Urinary bladder (tissue), 4 donors: ENCODE data around the gene SMARCA5. TPM values are rescaled to one million over a fixed set of nuclear protein-coding genes. Genes with fewer than 3 reads are reported as not detected.
"Not testable (repeated sequence)": the region's sequence is repeated elsewhere in the genome, so short reads cannot be mapped to it uniquely, and the experiment has no call there.

Experiments
- DNase-seq: peaks from one replicate; pipeline ENCODE4 v3.0.0-alpha.2; 2015; ENCODE audit errors: extremely low spot score
- H3K27ac ChIP-seq: one replicate; pipeline ENCODE4 v1.5.1; 2013; ENCODE audit warnings: low read depth, mild to moderate bottlenecking, moderate library complexity
- H3K36me3 ChIP-seq: one replicate; pipeline ENCODE4 v1.6.1; 2013; ENCODE audit warnings: mild to moderate bottlenecking, moderate library complexity; ENCODE audit not compliant: insufficient read depth
- H3K4me1 ChIP-seq: one replicate; pipeline ENCODE4 v1.6.1; 2013; ENCODE audit warnings: mild to moderate bottlenecking, moderate library complexity; ENCODE audit not compliant: insufficient read depth
- H3K4me3 ChIP-seq: one replicate; pipeline ENCODE4 v1.5.1; 2013; ENCODE audit warnings: low read depth, low read length
- WGBS: extraction: QIAGEN DNeasy Blood & Tissue Kit; methylation state at CpG from one replicate; pipeline ENCODE4 v1.1.7; 2013; 5-methylcytosine and 5-hydroxymethylcytosine counted together
- polyA plus RNA-seq: library from polyadenylated mRNA; stranded (reverse); fragments of 200-250 nt; gene quantifications from one replicate; pipeline ENCODE4 v1.2.3, GENCODE V29; 2013
- total RNA-seq: library from RNA; depleted of rRNA; stranded (reverse); fragments of >200 nt; gene quantifications from one replicate; pipeline ENCODE4 v1.2.3, GENCODE V29; 2014
- donor health status: healthy with polysubstance abuse.
- donor health status: healthy.

The SMARCA5 gene
- total and polyA plus RNA-seq, 2 donors, result 25.9 to 92.5 TPM

GRCh38 chr4:143512978-143513313 lies 556 bp upstream of the SMARCA5 start:
- under 1% methylated on average over 18 of the region's 18 CpGs for WGBS
- Histone ChIP-seq H3K27ac (no peak overlapping the region), H3K4me1 (peaks cover 3% of the 10 kb centered on the region), H3K36me3 (no peaks in the 10 kb centered on the region), H3K4me3 (peak overlapping the region; percentile 65)
- DNase-seq, result no peak

DNA sequence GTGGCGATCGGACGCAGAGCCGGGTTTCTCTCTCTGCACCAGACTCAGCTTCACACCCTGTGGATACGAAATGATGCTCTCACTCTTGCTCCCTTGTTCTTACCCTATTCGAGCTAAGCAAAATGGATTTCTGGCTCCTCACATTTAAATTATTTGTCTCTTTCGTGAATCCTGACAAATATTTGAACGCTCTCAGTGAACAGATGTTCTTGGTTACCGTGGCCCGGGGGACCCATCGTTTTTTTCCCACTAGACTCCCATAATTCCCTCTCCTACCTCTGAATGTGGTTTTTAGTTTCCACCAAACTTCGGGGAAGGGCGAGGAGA lies 630 bp downstream of the SMARCA5 start:
- peak; percentile 32 for DNase-seq
- Histone ChIP-seq H3K4me1 (peaks cover 3% of the 10 kb centered on the region), H3K27ac (peak overlapping the region; percentile 98), H3K36me3 (no peaks in the 10 kb centered on the region), H3K4me3 (peak overlapping the region; percentile 65)
- WGBS, result under 1% methylated on average over 13 of the region's 13 CpGs

GRCh38 chr4:143514497-143514896 lies 995 bp downstream of the SMARCA5 start:
- H3K4me1 ChIP-seq, result peaks cover 3% of the 10 kb centered on the region
- WGBS, result under 1% methylated on average over 18 of the region's 18 CpGs
- peak; percentile 32 for DNase-seq
- H3K27ac ChIP-seq, result peak overlapping the region; percentile 98
- H3K36me3 ChIP-seq, result peaks cover 2% of the 10 kb centered on the region
- peak overlapping the region; percentile 65 for H3K4me3 ChIP-seq

DNA sequence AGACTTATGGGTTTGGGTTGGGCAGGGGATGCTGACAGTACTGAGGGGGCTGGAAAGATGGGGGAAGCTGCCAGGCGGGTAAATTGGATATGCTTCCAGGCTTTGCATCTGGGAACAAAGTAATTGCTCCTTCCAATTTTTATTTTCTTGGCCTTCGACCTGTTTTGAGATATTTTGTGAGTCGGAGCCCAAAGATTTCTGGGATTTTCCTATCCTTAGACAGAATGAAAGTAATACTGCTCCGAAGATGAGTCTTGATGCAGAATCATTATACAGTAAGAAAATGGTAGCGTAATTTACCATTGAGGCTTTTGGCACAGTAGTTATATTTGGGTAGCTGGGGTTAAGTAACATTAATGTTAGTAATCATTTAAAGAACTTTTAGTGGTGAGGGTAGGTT lies 1.4 kb downstream of the SMARCA5 start:
- 9% methylated on average over 5 of the region's 5 CpGs for WGBS
- no peak for DNase-seq
- H3K4me3 ChIP-seq, result peak overlapping the region; percentile 65
- peaks cover 3% of the 10 kb centered on the region for H3K4me1 ChIP-seq
- peak overlapping the region; percentile 98 for H3K27ac ChIP-seq
- peaks cover 3% of the 10 kb centered on the region for H3K36me3 ChIP-seq

DNA sequence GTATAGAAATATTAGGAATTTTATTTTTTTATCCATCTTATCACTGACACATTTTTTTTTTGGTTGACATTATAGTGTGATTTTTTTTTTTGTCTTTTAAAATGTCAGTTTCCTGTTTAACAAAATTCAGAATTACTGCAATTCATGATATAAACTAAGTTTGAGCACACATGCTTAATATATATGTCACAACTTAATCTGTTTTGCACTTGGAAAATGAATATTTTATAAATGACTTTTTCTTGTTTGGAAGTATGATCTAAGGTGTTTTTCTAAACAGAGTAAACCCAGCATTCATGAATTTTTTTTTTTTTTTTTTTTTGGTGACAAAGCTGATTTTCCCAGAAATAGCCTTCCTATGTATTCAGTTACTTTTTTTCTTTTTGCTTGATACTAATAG lies 2.4 kb downstream of the SMARCA5 start:
- H3K4me3 ChIP-seq, result no peak overlapping the region
- no peak for DNase-seq
- no peak overlapping the region for H3K27ac ChIP-seq
- H3K4me1 ChIP-seq, result peaks cover 3% of the 10 kb centered on the region
- peaks cover 3% of the 10 kb centered on the region for H3K36me3 ChIP-seq

GRCh38 chr4:143517764-143518163 lies 4.3 kb downstream of the SMARCA5 start:
- DNase-seq, result no peak
- H3K4me3 ChIP-seq, result no peak overlapping the region
- peaks cover 3% of the 10 kb centered on the region for H3K36me3 ChIP-seq
- peaks cover 3% of the 10 kb centered on the region for H3K4me1 ChIP-seq
- 89% methylated on average over 2 of the region's 2 CpGs for WGBS
- H3K27ac ChIP-seq, result no peak overlapping the region

- Histone ChIP-seq H3K4me1 (no peaks in the 10 kb centered on the region), H3K36me3 (peaks cover 3% of the 10 kb centered on the region), H3K27ac (no peak overlapping the region), H3K4me3 (no peak overlapping the region)
- DNase-seq, result no peak
- WGBS, result 94% methylated on average over 4 of the region's 4 CpGs
Measured at GRCh38 chr4:143524211-143524610, 10.7 kb downstream of the SMARCA5 start.

GRCh38 chr4:143528046-143528445 lies 14.5 kb downstream of the SMARCA5 start:
- H3K36me3 ChIP-seq, DNase-seq, H3K4me3 ChIP-seq, H3K27ac ChIP-seq, H3K4me1 ChIP-seq: not testable (repeated sequence)
- 93% methylated on average over 4 of the region's 4 CpGs for WGBS

DNA sequence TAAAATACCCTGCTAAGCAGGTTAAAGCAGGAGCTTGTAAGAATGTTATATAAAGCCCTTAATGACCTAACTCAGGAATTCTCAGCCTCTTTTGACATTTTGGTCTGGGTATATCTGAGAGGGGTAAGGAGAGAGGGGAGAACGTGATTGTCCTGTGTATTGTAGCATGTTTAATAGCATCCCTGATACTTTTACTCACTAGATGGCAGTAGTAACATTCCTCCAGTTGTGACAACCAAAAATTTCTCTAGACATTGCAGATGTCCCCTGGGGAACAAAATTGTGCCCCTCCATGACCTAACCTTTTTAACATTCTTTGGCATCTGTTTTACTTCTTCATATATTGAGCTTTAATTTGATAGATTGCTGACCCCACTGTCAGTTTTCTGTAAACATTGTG lies 17.9 kb downstream of the SMARCA5 start:
- 26% methylated on average over 1 of the region's 1 CpG for WGBS
- no peak for DNase-seq
- peaks cover 7% of the 10 kb centered on the region for H3K36me3 ChIP-seq

GRCh38 chr4:143531788-143532491 lies 18.4 kb downstream of the SMARCA5 start:
- no peak for DNase-seq
- Histone ChIP-seq H3K4me1 (no peaks in the 10 kb centered on the region), H3K36me3 (peaks cover 7% of the 10 kb centered on the region), H3K4me3 (no peak overlapping the region), H3K27ac (no peak overlapping the region)
- 85% methylated on average over 2 of the region's 2 CpGs for WGBS

More for the DNA sequence above, 17.9 kb downstream of the SMARCA5 start:
- no peak overlapping the region for H3K27ac ChIP-seq
- no peak overlapping the region for H3K4me3 ChIP-seq
- no peaks in the 10 kb centered on the region for H3K4me1 ChIP-seq

- H3K27ac ChIP-seq, result no peak overlapping the region
- 92% methylated on average over 4 of the region's 4 CpGs for WGBS
Measured at GRCh38 chr4:143538979-143539669, 25.6 kb downstream of the SMARCA5 start.

GRCh38 chr4:143539670-143540023 lies 26.1 kb downstream of the SMARCA5 start:
- H3K4me1 ChIP-seq, result no peaks in the 10 kb centered on the region
- DNase-seq, result no peak
- H3K27ac ChIP-seq, result no peak overlapping the region
- H3K36me3 ChIP-seq, result peaks cover 8% of the 10 kb centered on the region
- WGBS, result 100% methylated on average over 3 of the region's 3 CpGs
- H3K4me3 ChIP-seq, result no peak overlapping the region

More at GRCh38 chr4:143538979-143539669, 25.6 kb downstream of the SMARCA5 start:
- DNase-seq, result no peak
- peaks cover 8% of the 10 kb centered on the region for H3K36me3 ChIP-seq
- no peaks in the 10 kb centered on the region for H3K4me1 ChIP-seq
- no peak overlapping the region for H3K4me3 ChIP-seq

DNA sequence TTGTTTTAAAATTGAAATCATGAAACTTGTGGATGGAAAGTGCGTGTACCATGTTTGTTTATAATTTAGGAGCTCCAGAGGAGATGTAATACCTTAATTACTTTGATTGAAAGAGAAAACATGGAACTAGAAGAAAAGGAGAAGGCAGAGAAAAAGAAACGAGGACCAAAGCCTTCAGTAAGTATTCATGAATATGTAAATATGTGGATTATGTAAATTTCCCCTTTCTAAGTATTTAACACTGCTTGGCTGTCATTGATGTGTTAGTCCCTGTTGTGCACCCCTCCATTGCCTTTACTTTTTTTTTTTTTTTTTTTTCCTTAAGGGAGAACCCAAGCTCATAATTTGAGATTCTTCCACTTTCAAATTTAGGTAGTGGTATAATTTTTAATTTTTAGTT lies 36.4 kb downstream of the SMARCA5 start:
- no peaks in the 10 kb centered on the region for H3K36me3 ChIP-seq
- H3K4me1 ChIP-seq, result no peaks in the 10 kb centered on the region
- DNase-seq, result no peak
- 88% methylated on average over 2 of the region's 2 CpGs for WGBS
- H3K27ac ChIP-seq, result no peak overlapping the region
- H3K4me3 ChIP-seq, result no peak overlapping the region

- Histone ChIP-seq H3K4me1 (no peaks in the 10 kb centered on the region), H3K4me3 (no peak overlapping the region), H3K36me3 (no peaks in the 10 kb centered on the region), H3K27ac (no peak overlapping the region)
- 71% methylated on average over 4 of the region's 4 CpGs for WGBS
- no peak for DNase-seq
Measured at GRCh38 chr4:143554728-143555597, 41.5 kb downstream of the SMARCA5 start.
